Measurements from ENCODE around the gene KIF13A.

The KIF13A gene

DNA sequence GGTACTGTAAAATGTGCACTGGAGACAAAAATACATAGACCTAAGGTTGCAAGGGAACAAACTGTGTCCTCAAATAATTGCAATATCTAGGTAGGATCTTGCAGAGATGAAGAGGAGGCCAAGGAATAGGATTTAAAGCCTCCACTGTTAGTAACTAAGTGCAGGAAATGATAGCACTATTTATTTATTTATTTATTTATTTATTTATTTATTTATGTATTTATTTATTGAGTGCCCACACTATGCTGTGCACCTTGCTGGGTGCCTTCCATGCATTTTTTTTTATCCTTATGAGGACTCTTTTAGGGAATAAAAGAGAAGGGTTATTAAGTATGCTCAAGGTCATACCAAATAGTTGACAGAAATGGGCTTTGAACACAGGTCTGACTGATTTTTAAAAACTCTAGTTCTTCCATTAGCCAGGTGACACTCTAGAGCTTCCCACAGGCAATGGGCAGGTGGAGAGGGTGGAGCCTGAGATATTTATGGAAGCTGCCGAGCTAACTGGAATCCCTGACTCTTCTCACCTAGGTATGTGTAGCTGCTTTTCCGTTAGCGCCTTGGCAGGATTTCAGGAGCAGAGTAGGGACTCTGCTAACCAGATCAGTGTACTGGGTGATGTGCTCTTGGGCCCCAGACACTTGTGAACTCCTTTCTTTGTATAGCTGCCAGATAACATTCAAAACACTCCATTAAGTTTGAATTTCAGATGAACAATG, 268.0 kb downstream of the KIF13A start:
- H3K9me3 ChIP-seq (ENCODE audit: control insufficient read depth in 2 of 2, low read length in 2 of 2) = no peaks in the 10 kb centered on the region
- H3K27me3 ChIP-seq (ENCODE audit: control insufficient read depth in 2 of 2, insufficient read depth in 2 of 2, low read length in 2 of 2) = no peaks in the 10 kb centered on the region
- no peaks in the 10 kb centered on the region for H3K36me3 ChIP-seq (ENCODE audit: control insufficient read depth in 2 of 2, insufficient read depth in 2 of 2, low read length in 2 of 2)
- no peak overlapping the region for H3K4me3 ChIP-seq (ENCODE audit: low read length in 2 of 2)
- H3K9ac ChIP-seq (ENCODE audit: low read depth in 1 of 2, low read length in 2 of 2) = no peak overlapping the region
- no peaks in the 10 kb centered on the region for H3K4me1 ChIP-seq (ENCODE audit: control insufficient read depth in 2 of 2, insufficient read depth in 2 of 2, low read length in 2 of 2)
- no peak overlapping the region for H3K27ac ChIP-seq (ENCODE audit: low read depth in 2 of 2, low read length in 2 of 2)

DNA sequence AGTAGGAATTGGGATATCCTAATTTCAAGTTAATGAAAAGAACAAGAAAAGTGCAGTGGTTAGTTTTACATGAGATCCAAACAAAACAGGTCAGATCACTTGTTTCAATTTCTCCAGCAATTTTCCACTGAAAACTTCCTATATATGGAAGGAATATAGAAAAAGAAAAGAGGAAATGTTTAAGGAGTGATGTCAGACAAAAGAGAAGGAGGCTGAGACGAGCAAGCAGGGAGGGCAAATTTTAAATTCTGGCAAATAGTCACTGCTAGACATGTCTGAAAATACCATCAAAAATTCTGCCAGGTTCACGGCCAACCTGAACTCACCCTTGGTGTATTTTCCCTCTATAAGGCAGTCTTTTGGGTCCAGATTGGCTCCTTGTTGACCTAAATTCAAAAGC, 271.2 kb downstream of the KIF13A start:
- Histone ChIP-seq H3K9me3 (ENCODE audit: control insufficient read depth in 2 of 2, low read length in 2 of 2) (no peaks in the 10 kb centered on the region), H3K27me3 (ENCODE audit: control insufficient read depth in 2 of 2, insufficient read depth in 2 of 2, low read length in 2 of 2) (no peaks in the 10 kb centered on the region)

GRCh38 chr6:17714879-17715851, 272.3 kb downstream of the KIF13A start:
- Histone ChIP-seq H3K4me3 (ENCODE audit: low read length in 2 of 2) (no peak overlapping the region), H3K27me3 (ENCODE audit: control insufficient read depth in 2 of 2, insufficient read depth in 2 of 2, low read length in 2 of 2) (no peaks in the 10 kb centered on the region), H3K9ac (ENCODE audit: low read depth in 1 of 2, low read length in 2 of 2) (no peak overlapping the region), H3K36me3 (ENCODE audit: control insufficient read depth in 2 of 2, insufficient read depth in 2 of 2, low read length in 2 of 2) (no peaks in the 10 kb centered on the region), H3K4me1 (ENCODE audit: control insufficient read depth in 2 of 2, insufficient read depth in 2 of 2, low read length in 2 of 2) (no peaks in the 10 kb centered on the region), H3K27ac (ENCODE audit: low read depth in 2 of 2, low read length in 2 of 2) (no peak overlapping the region), H3K9me3 (ENCODE audit: control insufficient read depth in 2 of 2, low read length in 2 of 2) (no peaks in the 10 kb centered on the region)

More for the DNA sequence above, 271.2 kb downstream of the KIF13A start:
- H3K9ac ChIP-seq (ENCODE audit: low read depth in 1 of 2, low read length in 2 of 2) = no peak overlapping the region
- H3K36me3 ChIP-seq (ENCODE audit: control insufficient read depth in 2 of 2, insufficient read depth in 2 of 2, low read length in 2 of 2) = no peaks in the 10 kb centered on the region
- no peaks in the 10 kb centered on the region for H3K4me1 ChIP-seq (ENCODE audit: control insufficient read depth in 2 of 2, insufficient read depth in 2 of 2, low read length in 2 of 2)
- H3K27ac ChIP-seq (ENCODE audit: low read depth in 2 of 2, low read length in 2 of 2) = no peak overlapping the region
- H3K4me3 ChIP-seq (ENCODE audit: low read length in 2 of 2) = no peak overlapping the region

DNA sequence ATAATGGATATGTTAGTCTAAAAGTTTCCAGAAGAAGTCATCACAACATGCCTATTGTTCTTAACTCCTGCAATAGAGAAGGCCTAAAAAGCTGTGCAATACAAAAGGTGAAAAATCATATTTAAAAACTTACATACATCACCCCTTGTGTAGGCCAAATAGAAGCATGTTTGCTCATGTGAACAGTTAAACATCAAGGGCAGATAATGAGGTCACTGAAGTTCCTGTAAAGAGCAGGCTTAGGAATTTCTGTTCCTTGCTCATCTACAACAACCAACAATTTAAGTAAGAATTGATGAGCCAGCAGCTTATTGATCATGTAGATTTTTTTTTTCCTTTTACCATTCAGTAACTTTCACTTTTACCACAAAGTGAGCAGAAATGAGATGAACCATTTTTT, 273.3 kb downstream of the KIF13A start:
- H3K27ac ChIP-seq (ENCODE audit: low read depth in 2 of 2, low read length in 2 of 2) = no peak overlapping the region
- H3K36me3 ChIP-seq (ENCODE audit: control insufficient read depth in 2 of 2, insufficient read depth in 2 of 2, low read length in 2 of 2) = no peaks in the 10 kb centered on the region
- no peak overlapping the region for H3K9ac ChIP-seq (ENCODE audit: low read depth in 1 of 2, low read length in 2 of 2)
- no peaks in the 10 kb centered on the region for H3K4me1 ChIP-seq (ENCODE audit: control insufficient read depth in 2 of 2, insufficient read depth in 2 of 2, low read length in 2 of 2)
- no peaks in the 10 kb centered on the region for H3K27me3 ChIP-seq (ENCODE audit: control insufficient read depth in 2 of 2, insufficient read depth in 2 of 2, low read length in 2 of 2)
- no peaks in the 10 kb centered on the region for H3K9me3 ChIP-seq (ENCODE audit: control insufficient read depth in 2 of 2, low read length in 2 of 2)
- H3K4me3 ChIP-seq (ENCODE audit: low read length in 2 of 2) = no peak overlapping the region

- Histone ChIP-seq H3K4me1 (ENCODE audit: control insufficient read depth in 2 of 2, insufficient read depth in 2 of 2, low read length in 2 of 2) (peaks cover 0 to under 1% of the 10 kb centered on the region in 2 donors), H3K27ac (ENCODE audit: low read depth in 2 of 2, low read length in 2 of 2) (no peak overlapping the region), H3K9ac (ENCODE audit: low read depth in 1 of 2, low read length in 2 of 2) (no peak overlapping the region), H3K27me3 (ENCODE audit: control insufficient read depth in 2 of 2, insufficient read depth in 2 of 2, low read length in 2 of 2) (no peaks in the 10 kb centered on the region), H3K36me3 (ENCODE audit: control insufficient read depth in 2 of 2, insufficient read depth in 2 of 2, low read length in 2 of 2) (no peaks in the 10 kb centered on the region), H3K4me3 (ENCODE audit: low read length in 2 of 2) (no peak overlapping the region), H3K9me3 (ENCODE audit: control insufficient read depth in 2 of 2, low read length in 2 of 2) (no peaks in the 10 kb centered on the region)
Observed at GRCh38 chr6:17712576-17712975, 274.9 kb downstream of the KIF13A start.

DNA sequence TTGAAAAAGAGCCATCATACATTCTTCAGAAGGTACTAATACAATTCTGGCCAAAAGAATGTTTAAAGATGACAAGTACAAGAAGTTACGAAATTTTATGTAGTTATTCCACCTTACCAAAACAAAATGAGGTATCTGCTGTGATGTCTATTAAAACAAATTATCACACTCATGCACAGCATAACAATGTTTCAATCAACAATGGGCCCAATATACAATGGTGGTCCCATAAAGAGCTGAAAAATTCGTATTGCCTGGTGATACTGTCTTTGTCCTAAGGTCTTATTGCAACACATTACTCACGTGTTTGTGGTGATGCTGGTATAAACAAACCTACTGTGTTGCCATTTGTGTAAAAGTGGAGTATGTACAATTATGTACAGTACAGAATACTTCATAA, 277.1 kb downstream of the KIF13A start:
- peaks cover 0 to 5% of the 10 kb centered on the region in 2 donors for H3K4me1 ChIP-seq (ENCODE audit: control insufficient read depth in 2 of 2, insufficient read depth in 2 of 2, low read length in 2 of 2)
- H3K36me3 ChIP-seq (ENCODE audit: control insufficient read depth in 2 of 2, insufficient read depth in 2 of 2, low read length in 2 of 2) = no peaks in the 10 kb centered on the region
- no peaks in the 10 kb centered on the region for H3K27me3 ChIP-seq (ENCODE audit: control insufficient read depth in 2 of 2, insufficient read depth in 2 of 2, low read length in 2 of 2)
- no peak overlapping the region for H3K4me3 ChIP-seq (ENCODE audit: low read length in 2 of 2)
- no peak overlapping the region for H3K27ac ChIP-seq (ENCODE audit: low read depth in 2 of 2, low read length in 2 of 2)
- H3K9ac ChIP-seq (ENCODE audit: low read depth in 1 of 2, low read length in 2 of 2) = no peak overlapping the region
- no peaks in the 10 kb centered on the region for H3K9me3 ChIP-seq (ENCODE audit: control insufficient read depth in 2 of 2, low read length in 2 of 2)

- Histone ChIP-seq H3K9ac (ENCODE audit: low read depth in 1 of 2, low read length in 2 of 2) (no peak overlapping the region), H3K4me1 (ENCODE audit: control insufficient read depth in 2 of 2, insufficient read depth in 2 of 2, low read length in 2 of 2) (peaks cover 0 to 11% of the 10 kb centered on the region in 2 donors), H3K27ac (ENCODE audit: low read depth in 2 of 2, low read length in 2 of 2) (no peak overlapping the region), H3K4me3 (ENCODE audit: low read length in 2 of 2) (no peak overlapping the region), H3K9me3 (ENCODE audit: control insufficient read depth in 2 of 2, low read length in 2 of 2) (no peaks in the 10 kb centered on the region), H3K36me3 (ENCODE audit: control insufficient read depth in 2 of 2, insufficient read depth in 2 of 2, low read length in 2 of 2) (no peaks in the 10 kb centered on the region), H3K27me3 (ENCODE audit: control insufficient read depth in 2 of 2, insufficient read depth in 2 of 2, low read length in 2 of 2) (no peaks in the 10 kb centered on the region)
Observed at GRCh38 chr6:17709476-17709875, 278.0 kb downstream of the KIF13A start.

Measured in mucosa of rectum (tissue), 2 donors.